NK-92 treated with Interleukin-12 subunit alpha and Interleukin-12 subunit beta, amount 100 ng/mL, for 24 hours (cell line): Measurements from ENCODE around the gene F2.
"Not testable (repeated sequence)": the region's sequence is repeated elsewhere in the genome, so short reads cannot be mapped to it uniquely, and the experiment has no call there.

Experiments used
- DNase-seq: peaks from one replicate; lab custom pipeline; 2025; lab: John Stamatoyannopoulos, UW

F2 gene

GRCh38 chr11:46719048-46719542 lies at the start of gene F2:
F2 (plus strand) TSS chr11:46719213; CDS start chr11:46719236, 23 bp downstream.
- DNase-seq: no peak

- DNase-seq: no peak
These were observed 49.3 kb upstream of the F2 start for GRCh38 chr11:46669711-46670139.

DNA sequence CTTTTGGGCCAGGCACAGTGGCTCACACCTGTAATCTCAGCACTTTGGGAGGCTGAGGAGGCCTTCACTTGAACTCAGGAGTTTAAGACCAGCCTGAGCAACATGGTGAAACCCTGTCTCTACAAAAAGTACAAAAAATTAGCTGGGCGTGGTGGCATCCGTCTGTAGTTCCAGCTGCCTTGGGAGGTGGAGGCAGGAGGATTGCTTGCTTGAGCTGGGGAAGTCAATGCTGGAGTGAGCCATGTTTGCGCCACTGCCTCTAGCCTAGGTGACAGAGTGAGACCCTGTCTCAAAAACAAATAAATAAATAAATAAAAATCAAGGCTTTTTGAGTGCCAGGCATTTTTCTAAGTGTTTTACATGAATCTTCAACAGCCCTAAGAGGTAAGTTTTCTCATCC lies 48.5 kb upstream of the F2 start:
- DNase-seq: not testable (repeated sequence)

- DNase-seq: no peak
These were observed 47.1 kb upstream of the F2 start for GRCh38 chr11:46671958-46672315.

DNA sequence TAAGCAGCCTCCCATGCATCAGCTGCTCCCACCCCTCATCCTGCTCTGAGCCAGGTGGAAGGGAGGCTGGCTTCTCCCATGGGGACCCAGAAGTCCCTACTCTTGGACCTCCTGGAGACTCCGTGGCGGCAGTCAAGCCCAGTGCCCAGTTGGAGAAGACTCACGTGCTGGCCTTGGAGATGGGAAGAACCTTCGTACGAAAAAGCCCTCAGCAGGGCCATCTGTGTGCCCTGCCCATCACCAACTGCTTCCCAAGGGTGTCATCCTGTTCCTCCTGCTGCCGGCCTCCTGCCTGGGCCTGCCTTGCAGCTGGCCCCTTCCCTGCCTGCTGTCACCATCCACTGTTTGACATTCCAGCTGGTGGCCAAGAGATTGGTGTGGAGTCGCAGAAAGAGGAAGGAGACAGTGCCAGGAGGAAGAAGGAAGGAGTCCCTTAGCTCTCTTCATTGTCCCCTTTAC lies 46.6 kb upstream of the F2 start:
- no peak for DNase-seq

DNA sequence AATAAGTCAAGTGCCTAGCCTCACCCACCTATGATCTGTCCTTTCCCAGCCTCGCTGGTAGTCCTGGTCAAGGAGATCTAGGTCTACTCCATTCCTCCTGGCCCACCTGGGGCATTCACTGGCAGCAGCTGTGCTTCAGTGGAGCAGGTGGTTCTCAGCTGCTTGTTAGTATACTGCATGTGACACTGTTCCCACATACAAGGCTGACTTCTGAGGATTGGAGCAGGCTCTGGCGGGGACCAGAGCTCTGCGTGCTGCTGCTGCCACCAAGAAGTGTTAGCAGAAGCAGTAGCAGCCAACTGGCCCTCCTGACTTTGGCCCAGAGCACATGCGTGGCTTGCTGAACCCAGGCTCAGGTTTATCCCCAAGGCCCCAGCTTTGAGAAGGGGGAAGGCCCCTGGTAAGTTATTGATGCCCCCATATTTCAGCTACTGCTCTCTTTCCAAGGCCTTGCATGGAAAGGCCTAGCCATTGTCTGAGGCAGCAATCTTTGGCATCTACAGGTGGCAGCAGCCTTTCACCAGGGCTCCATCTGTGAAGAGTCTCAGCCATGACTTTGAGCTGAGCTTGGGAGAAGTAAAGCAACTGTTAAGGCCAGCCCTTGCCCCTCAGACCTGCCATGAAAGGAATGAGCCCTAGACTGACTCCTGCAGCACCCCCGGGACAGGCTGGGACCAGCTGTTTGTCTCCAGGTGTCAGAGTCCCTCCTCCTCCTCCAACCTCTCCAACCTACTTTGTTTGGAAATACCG lies 45.1 kb upstream of the F2 start:
- DNase-seq: no peak

DNA sequence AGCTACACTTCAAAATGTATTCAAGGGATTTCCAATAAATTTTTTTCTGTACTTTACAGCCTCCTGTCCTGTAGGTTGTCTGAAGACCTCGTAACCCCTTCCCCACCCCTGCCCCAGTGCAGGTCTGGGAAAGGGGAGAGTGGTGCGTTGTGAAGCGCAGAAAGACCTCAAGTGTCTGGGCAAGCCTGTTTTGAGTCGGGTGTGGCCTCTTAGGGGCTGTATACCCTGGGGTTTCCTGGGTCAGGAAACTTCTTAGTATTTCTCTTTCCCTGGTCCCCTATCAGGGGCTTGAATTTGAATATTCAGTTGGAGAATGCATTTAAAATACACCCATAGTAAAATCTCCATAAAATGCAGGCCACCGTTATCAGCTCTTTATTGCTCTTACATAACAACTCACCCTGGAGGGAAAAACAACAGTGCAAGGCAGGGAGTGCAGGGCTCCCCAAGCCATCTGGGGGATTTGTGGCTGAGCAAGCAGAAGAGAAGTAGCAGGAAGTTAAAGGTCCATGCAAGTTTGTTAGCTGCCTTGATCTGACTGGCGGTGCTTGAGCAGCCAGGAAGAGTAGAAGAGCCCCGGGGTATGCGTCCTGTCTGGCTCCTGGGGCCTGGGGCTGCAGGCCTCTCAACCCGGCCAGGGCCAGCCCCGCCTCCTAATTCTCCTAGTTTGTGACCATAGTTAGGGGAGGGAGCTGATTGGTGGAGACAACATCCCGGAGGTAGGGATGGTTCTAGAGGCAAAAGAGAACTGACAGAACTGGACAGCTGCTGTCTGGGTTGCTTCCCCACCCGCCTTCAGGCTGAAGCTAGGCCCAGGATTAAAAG lies 44.3 kb upstream of the F2 start:
- DNase-seq: no peak

- no peak for DNase-seq
These were observed 43.6 kb upstream of the F2 start for GRCh38 chr11:46675288-46675851.

- no peak for DNase-seq
These were observed 43.1 kb upstream of the F2 start for GRCh38 chr11:46675949-46676348.

- DNase-seq: no peak
These were observed 42.4 kb upstream of the F2 start for GRCh38 chr11:46676436-46677158.

DNA sequence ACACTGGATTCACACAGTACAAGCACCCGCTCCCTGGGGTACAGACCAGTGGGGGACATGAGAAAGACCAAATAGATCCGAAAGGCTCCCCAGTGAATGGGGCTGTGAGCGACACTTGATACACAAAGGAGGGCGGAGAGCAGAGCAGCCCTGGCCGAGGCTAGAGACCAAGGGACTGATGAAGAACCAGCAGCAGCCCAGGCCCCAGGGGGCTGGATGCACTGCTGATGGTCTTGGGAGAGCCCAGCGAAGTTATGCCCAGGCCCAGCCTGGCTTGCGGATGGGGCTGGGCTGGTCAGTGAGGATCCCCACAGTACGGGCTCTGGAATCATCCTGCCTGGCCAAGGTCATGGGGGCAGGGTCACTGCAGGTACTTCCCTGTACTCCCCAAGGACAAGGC lies 41.8 kb upstream of the F2 start:
- DNase-seq: no peak

DNA sequence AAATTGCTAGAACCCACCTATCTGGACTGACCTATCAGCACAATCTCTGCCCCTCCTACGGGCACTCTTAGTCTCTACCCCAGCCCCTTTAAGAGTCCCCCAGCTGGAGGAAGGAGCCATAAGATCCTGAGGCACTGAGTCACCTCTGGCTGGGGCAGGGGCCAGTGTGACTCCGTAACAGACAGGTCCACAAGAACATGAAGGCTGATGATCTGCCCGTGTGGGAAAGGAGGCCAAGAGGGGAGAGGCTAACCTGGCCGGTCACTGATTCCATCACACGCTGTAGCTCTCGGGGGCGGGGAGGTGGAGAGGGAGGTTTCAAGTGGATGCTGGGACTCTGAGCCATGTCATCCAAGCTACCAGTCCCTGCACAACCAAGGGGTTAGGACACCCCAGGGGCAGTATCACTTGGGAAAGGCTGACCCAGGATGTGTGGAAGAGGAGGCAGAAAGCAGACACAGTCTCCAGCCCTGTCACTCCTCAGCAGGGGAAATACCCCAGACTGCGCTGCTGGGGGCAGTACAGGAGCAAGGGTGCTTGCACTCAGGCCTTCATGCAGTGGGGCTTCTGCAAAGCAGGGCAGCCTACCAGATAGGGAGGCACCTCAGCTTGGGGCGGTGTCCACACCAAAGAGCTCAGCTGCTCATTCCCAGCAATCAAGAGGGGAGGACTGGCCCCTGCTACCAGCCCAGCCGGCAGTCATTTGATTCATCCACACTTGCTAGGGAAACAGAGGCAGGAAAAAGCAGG lies 40.8 kb upstream of the F2 start:
- no peak for DNase-seq

- no peak for DNase-seq
These were observed 40.3 kb upstream of the F2 start for GRCh38 chr11:46678741-46679130.

DNA sequence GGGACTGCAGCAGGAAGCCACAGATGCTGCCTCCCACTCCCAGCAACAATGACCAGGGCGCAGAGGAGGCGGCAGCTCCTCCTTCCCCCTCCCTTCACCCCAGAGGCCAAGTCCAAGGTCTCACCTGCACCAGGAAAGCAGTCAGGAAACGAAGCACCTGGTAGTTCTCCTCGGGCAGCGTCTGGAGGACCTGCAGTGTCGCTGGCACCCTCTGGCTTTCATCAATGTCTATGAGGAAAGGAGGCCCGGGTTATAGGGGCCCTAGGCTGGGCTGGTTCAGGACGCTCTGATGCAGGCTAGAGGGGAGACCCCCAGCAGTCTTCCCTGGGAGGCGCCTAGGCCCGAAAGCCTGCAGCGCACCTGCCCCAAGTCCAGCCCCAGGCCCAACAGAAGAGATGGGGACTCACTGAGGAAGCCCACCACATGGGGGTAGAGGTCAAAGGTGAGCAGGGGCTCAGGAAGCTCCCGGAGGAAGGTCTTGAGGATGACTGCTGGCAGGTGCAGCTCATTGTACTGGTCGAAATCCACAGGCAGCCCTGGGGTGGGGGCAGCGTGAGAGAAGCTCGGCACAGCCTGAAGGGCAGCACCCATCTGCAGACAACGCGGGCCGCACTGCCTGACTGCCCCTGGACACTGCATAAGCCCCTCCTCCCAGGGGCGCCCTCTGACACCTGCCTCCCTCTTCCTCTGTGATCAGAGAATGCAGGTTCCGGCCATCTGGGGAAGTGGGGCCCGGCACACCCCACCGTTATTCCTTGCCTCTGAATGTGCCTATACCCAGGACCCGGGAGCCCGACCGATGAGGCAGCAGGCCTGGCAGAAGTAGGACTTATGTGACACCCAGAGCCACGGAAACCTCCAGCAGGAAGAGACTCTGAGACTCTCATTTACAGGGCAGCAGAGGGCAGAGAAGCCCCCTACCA lies 39.5 kb upstream of the F2 start:
- DNase-seq: no peak

DNA sequence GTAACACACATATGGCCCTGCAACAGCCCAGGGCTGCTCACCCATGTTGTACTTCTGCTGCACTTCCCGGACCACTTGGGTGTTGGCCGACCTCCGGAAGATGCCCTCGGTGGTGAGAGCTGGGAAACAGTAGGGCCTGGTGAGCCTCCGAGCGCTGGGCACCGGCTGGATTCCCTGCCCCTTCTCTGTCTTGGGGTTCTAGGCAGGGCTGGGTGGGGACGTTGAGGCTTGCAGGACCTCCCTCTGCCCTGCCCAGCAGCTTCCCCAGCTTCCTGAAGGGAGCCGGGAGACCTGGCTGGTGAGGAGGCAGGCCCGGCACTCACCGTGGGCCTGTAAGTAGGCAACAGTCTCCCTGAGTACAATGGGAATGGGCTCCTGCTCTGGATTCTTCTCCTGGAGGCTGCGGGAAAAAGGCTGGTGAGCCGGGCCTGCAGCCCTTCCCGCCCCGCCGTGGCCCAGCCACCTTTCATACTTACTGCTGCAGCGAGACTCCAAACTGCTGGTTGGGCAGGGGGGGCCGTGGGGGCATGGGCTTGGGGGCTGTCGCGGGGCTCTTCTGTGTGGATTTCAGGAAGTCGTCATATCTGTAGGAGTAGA lies 38.8 kb upstream of the F2 start:
- no peak for DNase-seq

DNA sequence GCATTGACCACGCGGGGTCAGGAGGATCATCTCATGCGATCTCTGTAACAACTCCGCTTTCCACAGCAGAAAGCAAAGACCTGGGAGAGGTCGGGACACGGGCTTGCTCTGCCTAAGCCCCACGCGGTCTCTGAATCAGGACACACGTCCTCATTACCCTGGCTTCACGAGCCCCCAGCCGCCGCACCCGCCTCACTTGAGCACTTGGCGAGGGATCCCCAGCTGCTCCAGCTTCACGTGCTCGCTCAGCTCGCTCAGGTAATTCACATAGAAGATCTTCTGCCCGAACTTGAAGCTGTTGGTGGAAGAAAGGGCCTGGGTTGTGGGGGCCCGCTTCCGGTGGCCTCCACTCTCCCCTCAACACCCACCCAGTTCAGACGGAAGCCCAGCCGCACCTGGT lies 38.2 kb upstream of the F2 start:
- DNase-seq: no peak

DNA sequence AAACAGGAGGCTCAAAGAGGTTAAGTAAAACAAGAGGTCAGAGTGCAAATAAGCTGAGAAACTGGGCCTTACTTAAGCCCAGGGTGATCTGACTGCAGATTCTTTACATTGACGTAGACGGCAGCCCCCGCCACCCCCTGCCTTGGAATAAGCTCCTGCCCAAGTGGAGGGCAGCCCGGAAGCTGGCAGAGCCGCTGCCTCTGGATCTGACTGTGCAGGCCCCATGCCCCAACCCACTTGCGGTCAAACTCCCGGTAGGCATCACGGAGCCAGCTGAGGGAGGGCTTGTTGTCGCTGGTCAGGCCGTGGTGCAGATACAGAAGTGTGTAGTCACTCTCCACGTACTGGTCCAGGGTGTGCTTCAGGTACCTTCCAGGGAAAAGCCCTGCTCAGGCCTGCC lies 37.2 kb upstream of the F2 start:
- no peak for DNase-seq

GRCh38 chr11:46682773-46683752 lies 36.0 kb upstream of the F2 start:
- DNase-seq: no peak

DNA sequence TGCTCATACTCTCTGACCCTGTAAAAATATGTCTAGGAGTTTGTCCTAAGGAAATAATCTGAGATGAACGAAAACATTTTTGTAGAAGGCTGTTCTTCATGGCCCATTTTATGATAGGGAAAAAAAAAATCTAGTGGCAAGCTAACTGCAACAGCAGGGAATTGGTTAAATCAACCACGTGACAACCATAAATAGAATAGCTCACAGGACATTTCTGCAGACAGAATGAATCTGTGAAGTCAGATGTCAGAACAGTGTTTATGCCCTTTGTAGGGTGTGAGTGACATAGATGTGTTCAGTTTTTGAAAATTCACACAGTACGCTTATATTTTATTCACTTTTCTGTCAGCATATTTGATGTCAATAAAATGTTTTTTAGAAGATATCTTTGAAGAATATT lies 34.6 kb upstream of the F2 start:
- DNase-seq: no peak
